MM.1S (cell line): ENCODE results near the gene EPS8L2.

Experiments
- DNase-seq: peaks from one replicate; pipeline ENCODE4 v3.0.0-alpha.2; 2015
- H2AFZ ChIP-seq: fragments of 300-600 bp; sonication (generic); 2 replicates; pipeline ENCODE4 v1.6.0; 2016; ENCODE audit warnings: antibody characterized with exemption, low read length
- H3F3A ChIP-seq: fragments of 300-600 bp; sonication (generic); 2 replicates; pipeline ENCODE4 v1.6.1; 2016; ENCODE audit warnings: mild to moderate bottlenecking, antibody characterized with exemption, low read length, moderate library complexity, mixed read lengths; ENCODE audit not compliant: insufficient read depth
- H3K27ac ChIP-seq: fragments of 300-600 bp; sonication (generic); 2 replicates; pipeline ENCODE4 v1.5.1; 2016; ENCODE audit warnings: mild to moderate bottlenecking, low read length
- H3K27me3 ChIP-seq: fragments of 300-600 bp; sonication (generic); replicated peaks from 2 replicates; pipeline ENCODE4 v1.6.0; 2016; ENCODE audit warnings: low read length; ENCODE audit not compliant: insufficient read depth
- H3K36me3 ChIP-seq: fragments of 300-600 bp; sonication (generic); replicated peaks from 2 replicates; pipeline ENCODE4 v1.6.1; 2016; ENCODE audit warnings: mild to moderate bottlenecking, low read length, mixed read lengths; ENCODE audit not compliant: insufficient read depth
- H3K4me1 ChIP-seq: fragments of 300-600 bp; sonication (generic); 2 replicates; pipeline ENCODE4 v1.6.1; 2016; ENCODE audit warnings: low read length, mixed read lengths
- H3K4me2 ChIP-seq: fragments of 300-600 bp; sonication (generic); 2 replicates; pipeline ENCODE4 v1.6.0; 2016; ENCODE audit warnings: low read depth, low read length
- H3K4me3 ChIP-seq: fragments of 300-600 bp; sonication (generic); 2 replicates; pipeline ENCODE4 v1.5.1; 2016; ENCODE audit warnings: low read length, mixed read lengths
- H3K79me2 ChIP-seq: fragments of 300-600 bp; sonication (generic); 2 replicates; pipeline ENCODE4 v1.6.1; 2016; ENCODE audit warnings: mixed run types, low read length, mixed read lengths
- H3K9ac ChIP-seq: fragments of 300-600 bp; sonication (generic); 2 replicates; pipeline ENCODE4 v1.6.1; 2016; ENCODE audit warnings: low read length, mixed read lengths
- H3K9me2 ChIP-seq: fragments of 300-600 bp; sonication (generic); replicated peaks from 2 replicates; pipeline ENCODE4 v1.6.1; 2016; ENCODE audit warnings: mild to moderate bottlenecking, low read length, mixed read lengths; ENCODE audit not compliant: insufficient read depth
- H3K9me3 ChIP-seq: fragments of 300-600 bp; sonication (generic); replicated peaks from 2 replicates; pipeline ENCODE4 v1.6.1; 2016; ENCODE audit warnings: mild to moderate bottlenecking, low read length, mixed read lengths; ENCODE audit not compliant: insufficient read depth
- H4K20me1 ChIP-seq: fragments of 300-600 bp; sonication (generic); 2 replicates; pipeline ENCODE4 v1.6.1; 2016; ENCODE audit warnings: mild to moderate bottlenecking, low read length, moderate library complexity, mixed read lengths; ENCODE audit not compliant: insufficient read depth
- EZH2 ChIP-seq: fragments of 300-600 bp; sonication (generic); optimal IDR thresholded peaks from 2 replicates; pipeline ENCODE3; 2017; ENCODE audit warnings: low read depth, mild to moderate bottlenecking, antibody characterized with exemption, low read length, mixed read lengths
- EZH2phosphoT487 ChIP-seq: fragments of 300-600 bp; sonication (generic); IDR thresholded peaks from 2 replicates; pipeline ENCODE4 v1.6.1; 2018; ENCODE audit warnings: antibody characterized with exemption, low read length
- TF ChIP-seq, protein P1 (sequence below): fragments of 300-600 bp; sonication (generic); IDR thresholded peaks from 2 replicates; pipeline ENCODE4 v1.5.1; 2016; ENCODE audit warnings: antibody characterized with exemption, low read length, mixed read lengths

EPS8L2 gene

DNA sequence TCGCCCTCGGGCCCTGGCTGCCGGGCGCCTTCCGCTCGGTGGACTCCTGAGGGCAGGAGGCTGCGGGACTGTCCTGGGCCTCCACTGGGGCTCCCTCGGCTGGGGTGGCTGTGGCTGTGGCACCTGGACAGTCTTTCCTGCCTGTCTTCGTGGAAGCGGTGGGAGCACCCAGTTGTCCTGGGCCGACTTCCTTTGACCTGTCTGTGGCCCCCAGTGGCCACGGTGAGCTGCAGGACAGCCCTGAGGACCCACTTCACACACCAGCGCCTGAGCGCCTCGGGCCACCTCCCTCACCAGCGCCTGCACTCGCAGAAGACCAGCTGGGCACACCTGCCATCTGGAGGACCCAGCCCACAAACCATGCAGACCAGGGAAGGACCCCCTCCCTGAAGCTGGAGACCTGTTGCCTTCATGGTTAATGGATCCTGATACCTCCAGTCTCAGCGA, 1.8 kb upstream of the EPS8L2 start:
- Histone ChIP-seq H4K20me1 (no peaks in the 10 kb centered on the region), H3F3A (no peaks in the 10 kb centered on the region), H3K36me3 (no peaks in the 10 kb centered on the region), H3K27ac (no peak overlapping the region), H3K79me2 (no peaks in the 10 kb centered on the region), H3K9me2 (no peaks in the 10 kb centered on the region), H3K27me3 (peaks cover 31% of the 10 kb centered on the region), H3K4me3 (no peak overlapping the region), H3K9ac (no peak overlapping the region), H3K4me1 (no peaks in the 10 kb centered on the region), H2AFZ (no peak overlapping the region), H3K9me3 (no peaks in the 10 kb centered on the region), H3K4me2 (no peak overlapping the region)
- DNase-seq, result no peak
- TF ChIP-seq, protein P1, sequence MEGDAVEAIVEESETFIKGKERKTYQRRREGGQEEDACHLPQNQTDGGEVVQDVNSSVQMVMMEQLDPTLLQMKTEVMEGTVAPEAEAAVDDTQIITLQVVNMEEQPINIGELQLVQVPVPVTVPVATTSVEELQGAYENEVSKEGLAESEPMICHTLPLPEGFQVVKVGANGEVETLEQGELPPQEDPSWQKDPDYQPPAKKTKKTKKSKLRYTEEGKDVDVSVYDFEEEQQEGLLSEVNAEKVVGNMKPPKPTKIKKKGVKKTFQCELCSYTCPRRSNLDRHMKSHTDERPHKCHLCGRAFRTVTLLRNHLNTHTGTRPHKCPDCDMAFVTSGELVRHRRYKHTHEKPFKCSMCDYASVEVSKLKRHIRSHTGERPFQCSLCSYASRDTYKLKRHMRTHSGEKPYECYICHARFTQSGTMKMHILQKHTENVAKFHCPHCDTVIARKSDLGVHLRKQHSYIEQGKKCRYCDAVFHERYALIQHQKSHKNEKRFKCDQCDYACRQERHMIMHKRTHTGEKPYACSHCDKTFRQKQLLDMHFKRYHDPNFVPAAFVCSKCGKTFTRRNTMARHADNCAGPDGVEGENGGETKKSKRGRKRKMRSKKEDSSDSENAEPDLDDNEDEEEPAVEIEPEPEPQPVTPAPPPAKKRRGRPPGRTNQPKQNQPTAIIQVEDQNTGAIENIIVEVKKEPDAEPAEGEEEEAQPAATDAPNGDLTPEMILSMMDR, result no peak
- TF ChIP-seq EZH2phosphoT487, result no peak
- TF ChIP-seq EZH2, result no peak

DNA sequence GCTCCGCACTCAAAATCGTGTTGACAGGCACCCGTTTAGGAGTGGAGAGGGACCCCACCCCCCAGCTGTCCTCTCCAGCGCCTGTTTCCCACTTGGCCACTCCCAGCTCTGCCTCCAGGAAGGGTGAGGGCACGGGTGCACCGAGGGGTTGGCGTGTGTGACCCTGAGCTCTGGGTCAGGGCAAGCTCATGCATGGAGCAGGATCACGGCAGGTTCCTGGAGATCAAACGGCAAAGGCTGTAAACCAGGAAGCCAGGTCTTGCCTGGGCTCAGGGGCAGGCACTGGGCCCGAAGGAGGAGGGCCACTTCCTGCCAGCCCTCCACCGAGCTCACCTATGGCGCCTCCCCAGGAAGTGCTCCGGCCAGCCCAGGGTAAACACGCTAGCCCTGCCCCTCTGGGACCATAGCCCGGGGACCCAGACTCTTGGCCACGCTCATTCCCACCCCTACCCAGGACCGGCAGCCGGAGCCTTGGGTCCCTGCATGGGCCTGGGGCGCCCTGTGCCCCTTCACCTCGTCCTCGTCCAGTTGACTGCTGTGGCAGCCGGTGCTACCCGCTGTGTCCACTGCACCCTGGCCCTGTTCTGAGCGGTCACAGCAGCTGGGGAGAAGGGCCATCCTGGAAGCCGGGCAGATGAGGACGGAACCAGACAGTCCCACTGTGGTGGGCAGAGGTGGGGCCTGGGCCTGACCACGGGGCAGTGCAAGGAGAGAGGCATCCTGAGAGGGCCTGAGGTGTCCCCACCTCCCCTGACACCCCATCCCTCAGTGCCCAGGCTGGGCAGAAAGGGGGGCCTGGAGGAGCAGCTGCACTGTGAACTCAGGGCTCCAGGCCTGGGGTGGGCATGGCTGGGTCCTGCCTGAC, 1.0 kb upstream of the EPS8L2 start:
- no peak overlapping the region for H3K4me3 ChIP-seq
- H3K9me2 ChIP-seq, result no peaks in the 10 kb centered on the region
- no peak overlapping the region for H3K9ac ChIP-seq
- TF ChIP-seq EZH2 (no peak), EZH2phosphoT487 (no peak)
- TF ChIP-seq, protein P1, result no peak
- no peaks in the 10 kb centered on the region for H4K20me1 ChIP-seq
- no peak overlapping the region for H3K4me2 ChIP-seq
- H3K27me3 ChIP-seq, result peaks cover 37% of the 10 kb centered on the region
- no peaks in the 10 kb centered on the region for H3K36me3 ChIP-seq
- H3F3A ChIP-seq, result no peaks in the 10 kb centered on the region
- no peak overlapping the region for H2AFZ ChIP-seq
- H3K79me2 ChIP-seq, result no peaks in the 10 kb centered on the region
- no peaks in the 10 kb centered on the region for H3K4me1 ChIP-seq
- no peaks in the 10 kb centered on the region for H3K9me3 ChIP-seq
- no peak for DNase-seq
- H3K27ac ChIP-seq, result no peak overlapping the region

DNA sequence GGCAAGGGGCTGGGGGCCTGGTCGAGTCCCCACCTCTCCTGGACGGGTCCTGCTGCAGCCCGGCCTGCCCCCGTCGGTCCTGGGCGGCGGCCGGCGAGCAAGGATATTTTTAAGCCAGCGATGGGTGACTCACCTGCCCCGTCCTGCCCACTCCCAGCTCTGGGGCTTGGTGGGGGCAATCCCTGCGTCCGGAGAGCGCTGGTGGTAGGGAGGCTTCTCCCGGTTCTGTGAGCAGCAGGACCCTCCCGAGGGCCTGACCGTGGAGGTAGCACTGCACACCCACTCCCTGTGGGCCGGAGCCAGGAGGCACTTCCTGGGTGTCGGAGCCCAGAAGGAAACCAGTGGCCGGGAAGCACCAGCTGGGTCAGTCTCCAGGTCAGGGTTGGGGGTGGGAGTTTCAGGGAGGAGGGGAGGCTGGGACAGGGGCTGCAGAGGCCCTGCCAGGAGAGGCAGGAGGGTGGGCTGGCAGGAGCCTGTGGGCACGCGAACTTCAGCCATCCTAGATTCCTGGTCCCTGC, 467 bp downstream of the EPS8L2 start:
- no peaks in the 10 kb centered on the region for H3K9me3 ChIP-seq
- H4K20me1 ChIP-seq, result no peaks in the 10 kb centered on the region
- H2AFZ ChIP-seq, result no peak overlapping the region
- H3K4me3 ChIP-seq, result no peak overlapping the region
- no peak overlapping the region for H3K4me2 ChIP-seq
- no peaks in the 10 kb centered on the region for H3K36me3 ChIP-seq
- H3K79me2 ChIP-seq, result no peaks in the 10 kb centered on the region
- H3K27me3 ChIP-seq, result peaks cover 40% of the 10 kb centered on the region
- H3K27ac ChIP-seq, result no peak overlapping the region
- H3K9me2 ChIP-seq, result no peaks in the 10 kb centered on the region
- H3F3A ChIP-seq, result no peaks in the 10 kb centered on the region
- H3K9ac ChIP-seq, result no peak overlapping the region
- no peak for DNase-seq
- TF ChIP-seq EZH2, result no peak
- TF ChIP-seq EZH2phosphoT487, result no peak
- TF ChIP-seq, protein P1, result no peak
- 0 out of 2 replicates have a peak, but pooled peaks cover 3% of the 10 kb centered on the region for H3K4me1 ChIP-seq
